GM18505 (cell line): ENCODE measurements around the gene CPNE5.

ENCODE experiments used
- ATAC-seq: cut with Tn5 transposase; IDR thresholded peaks from one replicate; pipeline ENCODE4 v1.9.1; 2021; ENCODE audit not compliant: unreplicated experiment
- POLR2A ChIP-seq: IDR thresholded peaks from 4 replicates; pipeline ENCODE4 v1.6.1; 2011; ENCODE audit warnings: borderline replicate concordance; ENCODE audit not compliant: insufficient read depth, insufficient read length; ENCODE audit errors: extremely low read depth

Gene CPNE5

DNA sequence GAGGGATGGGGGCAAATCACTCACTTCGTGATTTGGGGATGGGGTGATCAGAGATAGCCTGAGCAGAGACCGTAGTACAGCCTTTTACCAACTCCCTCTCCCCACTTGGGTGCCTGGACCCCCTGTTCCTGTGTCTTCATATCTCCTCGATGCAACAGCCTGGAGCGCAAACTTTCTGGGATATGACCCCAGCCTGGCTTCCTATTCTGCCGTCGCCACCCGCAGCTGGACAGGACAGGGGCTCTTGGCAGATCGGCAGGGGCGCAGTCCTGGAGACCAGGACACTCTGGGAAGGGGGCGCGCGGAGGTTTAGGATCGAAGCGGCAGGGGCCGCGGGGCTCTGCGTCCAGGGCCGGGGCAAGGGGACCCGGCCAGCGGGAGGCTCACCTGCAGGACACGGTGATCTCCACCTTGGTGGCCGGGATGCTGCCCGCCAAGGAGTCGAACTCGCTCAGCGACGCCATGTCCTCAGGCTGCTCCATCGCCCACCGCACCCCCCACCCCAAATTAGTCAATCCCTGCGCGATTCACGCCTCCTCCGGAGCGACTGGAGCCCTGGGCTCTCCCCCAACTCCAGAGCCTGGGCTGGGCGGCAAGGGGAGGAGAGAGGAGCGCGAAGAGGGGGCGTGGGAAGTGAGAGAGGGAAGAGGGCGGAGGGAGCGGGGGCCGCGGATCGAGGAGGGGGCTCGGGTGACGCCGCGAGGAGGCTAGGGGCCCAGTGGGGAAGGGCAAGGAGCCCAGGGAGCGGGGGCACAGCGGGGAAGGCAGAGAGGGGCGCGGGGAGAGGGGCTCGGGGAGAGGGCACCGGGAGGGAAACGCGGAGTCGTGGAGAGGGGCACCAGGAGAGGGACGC lies at the start of gene CPNE5:
Gene CPNE5 (minus strand): TSS at position 549 of the 853 bp plus-strand sequence. CDS start 67 bp downstream, at position 482.
- no peak for TF ChIP-seq POLR2A
- no peak for ATAC-seq

DNA sequence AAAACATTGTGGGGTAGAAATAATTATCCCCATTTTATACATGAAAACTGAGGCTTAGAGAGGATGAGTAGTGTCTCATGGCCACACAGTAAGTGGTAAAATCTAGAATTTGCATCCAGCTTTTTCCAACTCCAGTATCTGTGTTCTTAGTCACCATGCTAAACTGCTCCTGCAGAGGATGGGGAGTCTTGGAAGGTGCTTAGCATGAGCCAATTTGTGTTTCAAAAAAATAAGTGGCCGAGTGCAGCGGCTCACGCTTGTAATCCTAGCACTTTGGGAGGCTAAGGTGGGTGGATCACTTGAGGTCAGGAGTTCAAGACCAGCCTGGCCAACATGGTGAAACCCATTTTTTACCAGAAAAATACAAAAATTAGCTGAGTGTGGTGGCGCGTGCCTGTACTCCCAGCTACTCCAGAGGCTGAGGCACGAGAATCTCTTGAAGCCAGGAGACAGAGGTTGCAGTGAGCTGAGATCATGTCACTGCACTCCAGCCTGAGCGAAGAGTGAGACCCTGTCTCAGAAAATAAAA lies 48.9 kb upstream of the CPNE5 start:
- ATAC-seq: no peak
- TF ChIP-seq POLR2A: no peak

DNA sequence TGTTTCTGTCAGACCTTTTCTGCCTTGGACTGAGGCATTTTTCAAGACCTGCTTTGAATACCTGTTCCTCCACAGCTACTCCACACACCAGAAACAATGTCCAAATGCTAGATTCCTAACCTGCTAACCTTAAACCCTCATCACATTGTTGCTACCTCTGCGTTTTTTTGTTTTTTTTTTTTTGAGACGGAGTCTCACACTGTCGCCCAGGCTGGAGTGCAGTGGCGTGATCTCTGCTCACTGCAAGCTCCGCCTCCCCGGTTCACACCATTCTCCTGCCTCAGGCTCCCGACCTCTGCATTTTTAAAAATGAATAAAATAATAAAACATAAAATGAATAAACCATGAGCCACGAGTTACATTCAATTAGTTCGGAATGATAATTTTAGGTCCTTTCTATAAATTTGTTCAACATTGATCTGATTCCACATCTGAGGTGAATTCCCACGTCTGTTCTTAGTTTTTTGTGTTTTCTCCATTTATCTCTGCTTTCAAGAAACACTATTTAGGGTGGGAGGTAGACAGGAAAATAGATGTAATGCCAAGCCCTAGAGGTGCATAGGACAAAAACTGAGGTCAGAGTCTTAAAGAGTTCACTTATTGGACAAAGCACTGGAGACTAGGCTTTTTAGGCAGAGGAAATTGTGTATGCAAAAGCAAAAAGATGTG lies 47.8 kb upstream of the CPNE5 start:
- no peak for ATAC-seq
- TF ChIP-seq POLR2A: no peak

DNA sequence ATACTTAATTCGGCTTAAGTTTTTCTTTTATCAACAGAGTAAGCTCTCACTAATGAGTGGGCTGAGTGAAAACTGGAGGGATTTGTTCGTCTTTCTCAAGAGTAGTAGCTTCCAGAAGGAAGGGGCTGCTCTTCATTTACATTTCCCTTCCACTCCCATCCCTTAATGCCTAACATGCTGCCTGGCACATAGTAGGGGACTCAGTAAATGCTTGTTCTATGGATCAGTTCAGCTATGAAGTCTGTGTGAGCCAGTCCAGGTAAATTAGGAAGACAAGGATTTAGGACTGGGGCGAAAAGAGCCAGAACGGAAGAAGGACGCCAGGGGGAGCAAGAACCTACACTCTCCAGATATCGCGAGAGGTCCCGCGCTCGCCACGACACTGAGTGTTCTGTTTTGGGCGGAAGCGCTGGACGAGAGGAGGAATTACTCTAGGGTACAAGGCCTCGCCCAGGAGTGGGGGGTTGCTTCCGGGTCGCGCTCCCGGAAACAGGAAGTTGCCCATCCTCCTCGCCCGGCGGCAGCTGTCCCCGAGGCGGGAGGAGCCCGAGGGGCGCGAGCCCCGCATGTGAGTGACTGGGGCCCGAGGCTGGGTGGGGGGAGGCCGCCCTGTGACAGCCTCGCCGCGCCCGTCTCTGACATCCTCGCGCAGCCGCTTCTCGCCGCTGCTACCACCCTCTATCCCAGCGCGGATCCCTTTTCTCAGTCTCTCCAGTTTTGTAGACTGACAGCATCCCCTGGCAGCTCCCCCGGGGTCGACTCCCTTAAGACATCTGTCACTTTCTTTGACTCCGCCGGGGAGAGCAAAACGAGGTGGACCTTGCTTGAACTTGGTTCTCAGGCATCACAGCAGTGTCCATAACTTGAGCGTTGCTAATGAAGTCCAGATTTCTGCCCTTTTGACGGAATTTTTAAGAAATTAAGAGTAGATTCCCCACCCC lies 46.5 kb upstream of the CPNE5 start, which contains the start of gene C6orf89:
Gene C6orf89 (plus strand): TSS at position 492 of the 941 bp plus-strand sequence. CDS start 13,493 bp downstream, outside the sequence.
- ATAC-seq: peak; percentile 94
- peak; percentile 92 for TF ChIP-seq POLR2A

DNA sequence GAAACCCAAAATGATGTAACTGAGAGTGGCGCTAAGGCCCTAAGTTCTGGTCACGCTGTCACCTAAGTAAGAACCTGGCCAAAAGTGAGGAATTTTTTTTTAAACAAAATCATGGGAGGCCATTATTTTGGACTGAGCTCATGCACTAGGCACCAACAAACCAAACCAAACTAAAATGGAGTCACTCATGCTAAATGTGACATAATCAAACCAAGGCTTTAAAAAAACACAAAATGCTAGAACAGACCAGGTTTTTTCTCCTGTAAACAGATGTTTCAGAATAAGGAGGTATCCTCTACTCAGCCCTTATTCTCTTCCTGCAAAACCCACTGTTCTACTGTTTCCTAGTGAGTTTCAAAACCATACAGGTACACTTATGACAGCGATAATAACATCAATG lies 45.4 kb upstream of the CPNE5 start:
- ATAC-seq: no peak
- no peak for TF ChIP-seq POLR2A

DNA sequence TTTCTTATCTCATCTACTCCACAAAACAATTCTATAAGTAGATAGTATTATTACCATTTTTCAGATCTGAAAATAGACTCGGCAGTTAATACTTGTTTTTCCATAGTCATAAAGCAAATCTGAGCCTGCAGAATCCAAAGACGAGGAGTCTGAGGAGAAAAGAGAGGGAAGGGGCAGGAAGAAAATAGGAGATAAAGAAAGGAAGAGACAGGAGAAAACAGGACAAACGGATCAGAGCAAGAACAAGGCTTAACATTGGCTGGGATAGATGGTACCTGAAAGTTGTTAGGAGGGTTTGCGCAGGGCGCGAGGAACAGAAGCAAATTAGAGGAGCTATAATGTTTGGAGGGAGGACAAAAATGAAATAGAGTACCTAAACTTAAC lies 36.0 kb upstream of the CPNE5 start:
- ATAC-seq: no peak
- TF ChIP-seq POLR2A: no peak

DNA sequence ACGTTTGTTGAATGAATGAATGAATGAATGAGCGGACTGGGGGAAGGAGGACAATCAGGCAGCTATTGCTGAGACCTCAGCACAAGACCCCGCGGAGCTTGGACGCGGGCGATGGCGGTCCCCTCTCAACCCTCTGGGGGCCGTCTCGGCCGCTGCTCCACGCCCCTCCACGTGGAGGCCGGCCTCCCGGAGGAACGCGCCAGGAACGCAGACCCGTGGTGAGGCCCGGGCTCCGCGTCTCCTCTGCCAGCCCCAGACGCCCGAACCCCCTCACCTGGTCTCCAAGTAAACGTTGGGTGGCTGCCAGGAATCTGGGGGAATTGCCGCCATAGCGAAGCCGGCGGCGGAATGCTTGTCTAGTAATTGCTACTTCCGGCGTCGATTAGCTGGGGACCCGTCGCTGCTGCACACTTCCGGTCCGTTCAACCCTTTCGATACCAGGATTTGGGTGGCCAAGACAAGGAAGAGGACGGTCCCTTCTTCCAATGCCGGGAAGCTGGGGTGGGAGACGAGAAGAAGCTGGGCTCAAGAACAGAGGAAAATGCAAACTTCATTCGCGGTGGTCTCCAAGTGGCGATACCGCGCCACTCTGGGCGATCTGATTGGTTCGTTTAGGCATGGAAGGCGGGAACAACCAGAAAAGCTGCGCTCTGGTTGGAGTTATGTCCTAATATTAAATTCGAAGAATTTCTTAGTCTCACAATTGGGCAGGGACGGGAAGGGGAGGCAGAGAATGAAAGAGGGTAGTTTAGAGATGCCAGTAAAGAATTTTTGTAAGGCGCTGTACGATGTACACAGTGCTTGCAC lies 35.4 kb upstream of the CPNE5 start, which contains the start of gene PPIL1:
Gene PPIL1 (minus strand): TSS at position 361 of the 807 bp plus-strand sequence. CDS start 31 bp downstream, at position 330.
- no peak for TF ChIP-seq POLR2A

DNA sequence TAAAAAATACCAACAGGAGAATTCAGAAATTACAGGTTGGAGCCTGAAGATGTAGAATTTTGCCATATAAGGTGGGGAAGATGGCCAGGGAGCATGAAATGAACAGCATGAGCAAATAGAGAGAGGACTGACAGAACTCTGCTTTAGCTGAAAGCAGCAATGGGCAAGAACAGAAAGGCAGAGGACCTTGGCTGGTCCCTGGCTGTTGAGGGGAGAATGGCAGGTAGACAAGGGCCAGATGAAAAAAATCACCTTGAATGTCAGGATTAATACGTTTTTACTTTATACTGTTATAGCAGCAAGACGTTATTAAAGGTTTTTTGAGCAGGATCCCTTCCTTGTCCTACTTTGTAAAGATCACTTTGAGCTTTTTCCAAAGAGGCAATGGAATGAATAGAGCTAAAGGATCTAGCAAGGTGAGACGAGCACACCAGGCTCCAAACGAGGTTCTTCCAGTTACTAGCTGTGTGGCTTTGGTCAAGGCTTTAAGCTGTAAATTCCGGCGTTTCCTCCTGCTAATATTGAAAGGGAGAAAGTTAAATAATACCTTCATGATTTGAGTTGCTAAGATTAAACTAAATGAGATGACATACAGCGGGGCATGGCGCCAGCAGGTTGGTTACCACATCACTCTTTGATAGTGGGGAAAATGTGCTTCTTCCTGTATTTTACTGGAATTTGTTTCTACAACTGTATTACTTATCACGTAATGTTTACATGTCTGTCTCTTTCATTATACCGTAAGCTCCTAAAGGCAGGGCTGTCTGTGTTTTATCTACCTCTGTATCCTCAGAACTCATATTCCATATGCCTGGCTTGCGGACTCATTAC lies 34.6 kb upstream of the CPNE5 start:
- ATAC-seq: no peak
- peak; percentile 14 for TF ChIP-seq POLR2A

More for the DNA sequence above, 35.4 kb upstream of the CPNE5 start, which contains the start of gene PPIL1:
- ATAC-seq: peak; percentile 80

DNA sequence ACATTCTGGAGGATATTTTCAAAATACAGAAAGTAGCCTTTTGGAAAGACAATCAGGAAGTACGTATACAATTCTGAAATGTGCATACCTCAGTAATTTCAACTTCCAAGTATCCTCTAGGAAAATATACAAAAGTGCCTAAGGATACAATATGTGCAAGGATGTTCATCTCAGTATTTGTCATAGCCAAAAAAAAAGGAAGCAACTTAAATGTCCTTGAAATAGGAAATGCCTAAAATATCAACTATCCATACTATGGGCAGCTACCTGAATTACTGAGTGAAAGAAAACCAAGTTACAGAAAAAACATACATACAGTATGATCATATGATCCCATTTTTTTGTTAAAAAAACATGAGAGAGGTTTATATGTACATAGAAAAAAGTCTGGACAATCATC lies 33.9 kb upstream of the CPNE5 start:
- ATAC-seq: no peak
- TF ChIP-seq POLR2A: no peak

DNA sequence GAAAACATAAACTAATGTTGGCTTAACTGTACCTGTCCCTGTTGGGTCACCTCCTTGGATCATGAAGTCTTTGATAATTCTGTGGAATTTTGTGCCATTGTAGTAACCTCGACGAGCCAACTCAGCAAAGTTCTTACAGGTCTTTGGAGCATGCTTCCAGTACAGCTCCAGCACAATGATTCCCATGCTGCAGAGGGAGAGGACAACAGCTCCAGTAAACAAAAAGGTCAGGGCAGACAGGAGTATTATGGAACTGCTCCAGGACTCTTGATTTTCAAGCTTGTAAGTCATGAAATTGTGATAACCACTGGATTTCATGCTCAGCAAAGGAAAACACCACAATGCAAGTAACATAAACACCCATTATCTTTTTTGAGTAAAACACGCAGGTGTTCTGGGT lies 32.4 kb upstream of the CPNE5 start:
- TF ChIP-seq POLR2A: no peak
- no peak for ATAC-seq
